ENCODE data around the gene TOB1.

TOB1 gene

DNA sequence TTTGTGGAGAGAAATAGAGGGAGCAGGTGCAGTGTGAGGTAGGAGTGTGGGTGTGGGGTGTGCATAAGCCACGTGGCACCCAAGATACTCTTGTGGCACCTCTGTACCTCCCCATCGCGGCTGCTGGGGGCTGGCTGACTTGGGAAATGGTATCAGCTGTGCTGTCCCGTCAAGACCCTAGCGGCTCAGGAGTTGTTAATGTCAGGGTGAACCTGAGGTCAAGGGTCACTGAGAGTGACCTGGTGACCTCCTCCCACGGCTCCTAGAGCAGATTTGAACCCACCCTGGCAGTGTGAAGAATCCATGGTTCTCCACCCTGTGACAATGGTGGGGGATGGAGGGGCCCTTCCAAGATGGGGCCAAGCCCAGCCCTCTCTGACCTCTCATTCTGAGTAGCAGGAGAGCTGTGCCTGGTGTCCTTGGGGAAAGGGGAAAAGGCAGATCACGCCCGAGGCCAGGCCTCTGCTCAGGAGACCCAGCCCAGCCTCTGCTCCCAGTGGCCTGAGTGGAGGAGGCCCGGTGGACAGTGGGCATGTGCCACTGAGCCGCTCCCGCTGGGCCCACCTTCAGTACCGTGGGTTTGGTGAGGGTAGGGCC is 33.8 kb downstream of the TOB1 start:
- DNase-seq (ENCODE audit: low read depth) = no peak

- no peak for DNase-seq (ENCODE audit: low read depth)
Observed at GRCh38 chr17:50831471-50831928, 34.7 kb downstream of the TOB1 start.

- no peak for DNase-seq (ENCODE audit: low read depth)
Observed at GRCh38 chr17:50830994-50831393, 35.2 kb downstream of the TOB1 start.

DNA sequence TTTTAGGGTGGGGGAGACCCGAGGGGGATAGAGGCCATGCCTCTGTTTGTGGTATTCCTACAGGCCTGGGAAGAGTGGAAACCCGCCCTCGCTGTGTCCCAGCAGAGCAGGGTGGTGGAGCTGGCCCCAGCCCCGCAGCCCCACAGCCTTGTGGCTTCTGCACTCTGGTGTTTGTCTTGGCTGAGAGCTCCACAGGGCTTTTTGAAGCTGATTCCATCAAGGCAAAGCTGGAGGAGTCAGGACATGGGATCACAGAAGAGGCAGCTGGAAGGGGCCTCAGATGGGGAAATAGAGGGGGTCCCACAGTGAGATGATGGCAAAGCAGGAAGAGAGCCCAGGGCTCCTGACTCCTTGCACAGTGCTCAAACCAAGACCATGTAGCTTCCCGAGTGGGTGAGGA is 35.8 kb downstream of the TOB1 start:
- no peak for DNase-seq (ENCODE audit: low read depth)

- no peak for DNase-seq (ENCODE audit: low read depth)
Observed at GRCh38 chr17:50829332-50829731, 36.8 kb downstream of the TOB1 start.

- no peak for DNase-seq (ENCODE audit: low read depth)
Observed at GRCh38 chr17:50828508-50829170, 37.5 kb downstream of the TOB1 start.

- DNase-seq (ENCODE audit: low read depth) = no peak
Observed at GRCh38 chr17:50825188-50825587, 41.0 kb downstream of the TOB1 start.

- no peak for DNase-seq (ENCODE audit: low read depth)
Observed at GRCh38 chr17:50824429-50824828, 41.7 kb downstream of the TOB1 start.

DNA sequence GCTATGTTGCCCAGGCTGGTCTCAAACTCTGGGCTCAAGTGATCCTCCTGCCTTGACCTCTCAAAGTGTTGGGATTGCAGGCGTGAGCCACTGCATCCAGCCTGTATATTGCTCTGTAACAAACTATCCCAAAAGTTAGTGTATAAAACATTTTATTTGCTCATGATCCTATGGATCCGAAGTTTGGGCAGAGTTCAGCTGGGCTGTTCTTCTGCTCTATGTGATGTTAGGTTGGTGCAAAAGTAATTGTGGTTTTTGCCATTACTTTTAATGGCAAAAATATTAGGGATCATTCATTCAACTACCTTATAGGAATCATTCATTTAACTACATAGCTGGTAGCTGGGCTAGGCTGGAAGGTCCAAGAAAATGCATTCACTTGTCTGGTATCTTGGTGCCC is 43.6 kb downstream of the TOB1 start:
- DNase-seq (ENCODE audit: low read depth) = no peak

DNA sequence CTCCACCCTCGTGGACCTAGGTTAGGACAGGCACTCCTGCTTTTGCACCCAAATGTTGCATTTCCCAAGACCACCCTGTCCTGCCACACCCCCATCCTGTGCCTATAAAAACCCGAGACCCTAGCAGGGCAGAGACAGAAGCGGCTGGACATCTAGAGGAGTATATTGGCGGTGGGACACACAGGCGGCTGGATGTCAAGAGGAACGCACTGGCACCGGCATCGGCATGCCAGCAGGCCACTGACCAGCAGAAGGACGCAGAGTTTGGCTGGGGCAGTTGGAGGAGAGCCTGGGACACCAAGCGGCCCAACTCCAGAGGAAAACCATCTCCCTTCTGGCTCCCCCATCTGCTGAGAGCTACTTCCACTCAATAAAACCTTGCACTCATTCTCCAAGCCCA is 45.5 kb downstream of the TOB1 start:
- no peak for DNase-seq (ENCODE audit: low read depth)

DNA sequence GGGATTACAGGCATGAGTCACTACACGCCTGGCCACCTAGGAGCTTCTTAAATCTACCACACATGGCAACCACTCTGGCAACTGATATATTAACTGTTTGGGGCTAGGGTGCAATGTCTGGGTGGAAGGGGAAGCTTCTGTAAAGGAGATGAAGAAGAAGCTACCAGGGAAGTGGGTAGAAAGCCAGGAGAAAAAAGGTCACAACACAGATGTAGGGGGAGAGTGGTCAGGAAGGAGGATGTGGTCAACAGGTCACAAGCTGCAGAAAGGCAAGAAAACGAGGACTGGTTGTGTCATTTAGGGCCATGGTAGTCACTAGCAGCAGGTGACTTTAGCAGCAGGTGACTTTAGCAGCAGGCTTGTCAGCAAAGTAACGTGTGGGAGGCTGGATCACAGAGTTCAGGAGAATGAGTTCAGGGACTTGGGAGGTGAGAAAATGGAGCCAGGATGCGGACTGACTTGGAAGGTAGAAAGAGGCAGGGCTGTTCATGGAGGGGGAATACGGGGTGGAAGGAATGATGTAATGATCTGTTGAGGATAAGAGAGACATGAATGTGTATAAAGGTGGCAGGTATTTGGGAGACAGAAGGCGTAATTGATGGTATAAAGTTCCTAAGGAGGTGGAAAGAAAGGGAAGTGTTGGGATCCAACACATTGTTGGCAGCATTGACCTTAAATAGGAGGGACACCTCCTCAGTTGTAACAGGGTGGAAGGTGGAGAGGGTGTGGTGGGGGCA is 47.1 kb downstream of the TOB1 start:
- DNase-seq (ENCODE audit: low read depth) = no peak

DNA sequence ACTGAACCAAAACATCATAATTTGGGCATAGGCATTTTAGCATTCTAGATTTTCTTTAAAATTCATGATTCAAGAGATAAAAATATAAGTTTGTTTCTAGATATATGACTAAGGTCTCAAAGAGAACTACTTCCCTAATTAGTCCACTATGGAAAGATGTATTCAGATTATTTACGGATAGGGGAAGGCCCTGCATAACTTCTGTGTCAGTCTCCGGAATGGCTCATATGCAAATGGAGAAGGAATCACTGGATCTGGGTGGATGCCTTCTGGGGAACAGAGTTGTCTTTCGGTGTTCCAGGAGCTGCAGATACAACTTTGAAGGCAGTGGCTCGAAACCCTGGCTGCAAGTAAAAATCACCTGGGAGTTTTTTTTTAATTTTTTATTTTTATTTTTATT is 47.9 kb downstream of the TOB1 start:
- DNase-seq (ENCODE audit: low read depth) = no peak

- peak; percentile 19 for DNase-seq (ENCODE audit: low read depth)
Observed at GRCh38 chr17:50817838-50818237, 48.3 kb downstream of the TOB1 start.

DNA sequence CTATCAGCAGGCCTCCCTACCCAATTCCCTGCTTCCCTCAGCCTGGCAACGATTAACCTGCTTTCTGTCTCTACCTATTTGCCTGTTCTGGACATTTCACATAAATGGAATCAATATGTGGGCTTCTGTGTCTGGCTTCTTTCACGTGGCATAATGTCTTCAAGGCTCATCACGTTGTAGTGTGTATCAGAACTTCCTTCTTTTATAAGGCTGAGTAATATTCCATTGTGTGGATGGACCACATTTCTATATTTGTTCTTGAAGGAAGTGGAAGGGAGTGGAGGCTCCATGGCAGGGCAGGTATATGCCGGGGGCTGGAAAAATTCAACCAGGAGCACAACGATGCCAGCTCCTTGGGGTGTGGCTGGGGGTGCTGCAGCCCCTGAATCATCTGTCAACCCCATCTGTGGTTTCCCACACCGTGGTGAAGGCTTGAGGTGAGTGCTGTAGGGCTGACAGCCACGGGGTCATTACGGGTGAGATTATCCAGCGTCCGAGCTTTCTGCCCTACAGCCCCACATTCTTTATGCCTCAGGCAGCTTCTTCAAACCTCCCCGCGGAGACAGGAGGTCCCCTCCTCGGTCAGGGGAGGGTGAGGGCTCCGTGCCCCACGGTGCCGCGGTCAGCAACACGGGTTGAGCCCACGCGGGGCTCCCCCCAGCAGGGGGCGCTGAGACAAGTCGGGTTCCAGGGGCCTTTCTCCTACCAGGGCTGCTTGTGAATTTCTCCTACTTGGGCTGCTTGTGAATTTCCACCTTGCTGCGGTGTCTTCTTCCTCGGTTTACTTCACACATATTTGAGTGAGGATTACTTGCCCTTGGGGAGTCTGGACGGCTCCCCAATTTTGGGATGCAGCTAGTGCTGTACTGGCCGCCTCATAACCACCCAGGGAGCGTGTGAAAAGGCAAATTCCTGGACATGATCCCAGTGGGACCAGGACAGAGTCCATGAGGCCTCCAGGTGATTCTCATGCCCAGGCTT is 49.1 kb downstream of the TOB1 start:
- DNase-seq (ENCODE audit: low read depth) = no peak

- DNase-seq (ENCODE audit: low read depth) = no peak
Observed at GRCh38 chr17:50816271-50816670, 49.9 kb downstream of the TOB1 start.

GRCh38 chr17:50815400-50815799 is 50.8 kb downstream of the TOB1 start:
- no peak for DNase-seq (ENCODE audit: low read depth)

- DNase-seq (ENCODE audit: low read depth) = no peak
Observed at GRCh38 chr17:50813583-50813982, 52.6 kb downstream of the TOB1 start.

Data from HS-27A (cell line).